Left kidney (tissue), 2 donors: ENCODE measurements around the gene CFAP206. TPM values are rescaled to one million over a fixed set of nuclear protein-coding genes. Genes with fewer than 3 reads are reported as not detected.
"Not testable (repeated sequence)": the region's sequence is repeated elsewhere in the genome, so short reads cannot be mapped to it uniquely, and the experiment has no call there.

Source experiments
- DNase-seq: peaks from one replicate; pipeline ENCODE4 v3.0.0-alpha.2; 2013
- polyA plus RNA-seq: library from polyadenylated mRNA; unstranded; fragments of 120-200 nt; gene quantifications from one replicate; pipeline ENCODE4 v1.2.1, GENCODE V29; 2013; ENCODE audit not compliant: insufficient read length

Gene CFAP206
- polyA plus RNA-seq, 1 donor = 4.8 TPM

DNA sequence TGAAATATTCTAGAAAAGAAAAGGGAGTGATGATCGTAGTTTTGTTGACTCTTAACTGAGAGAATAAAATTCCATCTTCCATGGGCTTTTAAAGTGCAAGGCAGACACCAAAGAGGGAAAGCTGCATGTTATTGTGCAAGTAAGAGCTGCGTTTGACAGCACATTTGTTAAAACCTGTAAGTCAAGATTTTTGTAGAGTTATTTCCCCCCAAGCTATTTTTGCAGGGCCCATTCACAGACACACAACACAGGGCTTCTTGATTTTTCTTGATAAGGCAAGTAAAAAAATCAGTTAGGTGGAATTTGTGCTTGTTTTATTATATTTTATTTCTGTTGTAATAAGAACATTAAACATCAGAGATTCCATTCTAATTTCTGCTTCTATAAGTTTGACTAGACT, 13.8 kb downstream of the CFAP206 start:
- no peak for DNase-seq

GRCh38 chr6:87426789-87427188, 19.0 kb downstream of the CFAP206 start:
- no peak for DNase-seq

DNA sequence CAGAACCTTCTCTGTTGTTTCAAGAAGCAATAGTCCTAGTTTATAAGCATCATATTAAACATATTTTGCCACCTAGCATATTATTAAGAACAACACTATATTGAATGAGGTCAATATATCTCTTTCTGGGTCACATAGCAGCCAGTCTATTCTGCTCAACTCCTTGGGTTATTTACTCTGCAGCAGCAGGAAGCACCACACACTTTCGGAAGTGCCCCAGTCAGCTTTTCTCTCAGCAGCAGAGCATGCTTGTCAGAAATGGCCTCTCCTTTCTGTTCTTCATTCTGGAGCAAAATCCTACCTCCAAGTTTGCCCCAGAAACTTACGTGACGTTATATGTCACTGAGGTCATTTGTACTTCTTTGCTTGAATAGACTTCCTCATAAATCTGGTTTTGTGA, 22.7 kb downstream of the CFAP206 start:
- DNase-seq = no peak

GRCh38 chr6:87431263-87431662, 23.5 kb downstream of the CFAP206 start:
- DNase-seq = no peak

DNA sequence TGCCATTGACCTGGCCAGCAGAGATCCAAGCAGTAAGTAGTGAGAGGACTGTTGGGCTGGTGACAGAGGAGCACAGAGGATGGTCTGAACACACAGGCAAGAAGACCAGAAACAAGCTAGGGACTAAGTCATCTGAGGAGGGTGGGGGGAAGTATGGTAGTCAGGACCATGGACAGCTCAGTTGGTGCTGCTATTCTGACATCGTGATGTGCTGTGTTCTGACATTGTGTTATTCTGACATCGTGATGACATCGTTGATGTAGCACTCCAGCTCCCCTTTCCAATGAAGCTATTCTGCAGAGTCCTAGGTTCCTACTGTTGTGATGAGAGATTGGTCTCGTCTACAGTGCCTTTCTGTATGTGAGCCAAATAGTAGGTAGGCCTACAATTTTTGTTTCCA, 28.7 kb downstream of the CFAP206 start:
- DNase-seq = peak; percentile 82

DNA sequence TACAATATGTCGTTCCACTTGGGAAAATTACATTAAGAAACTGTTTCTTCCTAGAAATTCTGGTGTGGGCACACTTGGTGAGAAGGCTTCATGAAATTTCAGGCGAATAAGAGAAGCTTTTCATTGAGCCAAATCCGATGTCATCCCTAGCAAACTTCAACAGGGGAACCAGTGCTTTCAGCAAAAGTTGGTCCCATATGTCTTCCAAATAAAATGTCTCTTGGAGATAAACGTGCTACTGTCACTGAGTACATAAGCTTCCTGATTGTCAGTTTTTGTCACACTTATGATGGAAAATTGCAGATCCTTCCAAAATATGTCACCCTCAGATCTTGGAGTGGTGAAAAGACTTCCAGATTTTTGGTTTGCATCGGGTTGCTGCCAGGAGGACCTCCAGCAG, 33.9 kb downstream of the CFAP206 start:
- no peak for DNase-seq

- no peak for DNase-seq
These were observed 36.6 kb downstream of the CFAP206 start for GRCh38 chr6:87444362-87444761.

DNA sequence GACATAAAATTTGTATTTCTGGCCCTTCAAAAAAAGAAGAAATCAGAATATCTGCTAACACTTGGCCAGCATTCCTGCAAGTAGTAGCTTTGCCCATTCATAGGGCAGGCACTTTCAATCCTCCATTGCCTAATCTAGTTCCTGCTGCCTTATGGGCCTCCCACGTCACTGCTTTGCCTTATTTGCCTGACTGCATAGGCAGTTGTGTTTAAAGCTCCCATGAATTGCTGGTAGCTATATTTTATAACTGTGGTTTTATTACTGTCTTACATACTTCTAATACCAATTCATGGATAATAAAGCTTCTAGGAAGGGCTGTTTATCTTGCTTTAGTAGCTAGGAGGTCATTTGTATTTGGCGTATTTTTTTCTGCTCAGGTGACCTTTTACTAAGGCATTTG, 57.3 kb downstream of the CFAP206 start:
- no peak for DNase-seq

DNA sequence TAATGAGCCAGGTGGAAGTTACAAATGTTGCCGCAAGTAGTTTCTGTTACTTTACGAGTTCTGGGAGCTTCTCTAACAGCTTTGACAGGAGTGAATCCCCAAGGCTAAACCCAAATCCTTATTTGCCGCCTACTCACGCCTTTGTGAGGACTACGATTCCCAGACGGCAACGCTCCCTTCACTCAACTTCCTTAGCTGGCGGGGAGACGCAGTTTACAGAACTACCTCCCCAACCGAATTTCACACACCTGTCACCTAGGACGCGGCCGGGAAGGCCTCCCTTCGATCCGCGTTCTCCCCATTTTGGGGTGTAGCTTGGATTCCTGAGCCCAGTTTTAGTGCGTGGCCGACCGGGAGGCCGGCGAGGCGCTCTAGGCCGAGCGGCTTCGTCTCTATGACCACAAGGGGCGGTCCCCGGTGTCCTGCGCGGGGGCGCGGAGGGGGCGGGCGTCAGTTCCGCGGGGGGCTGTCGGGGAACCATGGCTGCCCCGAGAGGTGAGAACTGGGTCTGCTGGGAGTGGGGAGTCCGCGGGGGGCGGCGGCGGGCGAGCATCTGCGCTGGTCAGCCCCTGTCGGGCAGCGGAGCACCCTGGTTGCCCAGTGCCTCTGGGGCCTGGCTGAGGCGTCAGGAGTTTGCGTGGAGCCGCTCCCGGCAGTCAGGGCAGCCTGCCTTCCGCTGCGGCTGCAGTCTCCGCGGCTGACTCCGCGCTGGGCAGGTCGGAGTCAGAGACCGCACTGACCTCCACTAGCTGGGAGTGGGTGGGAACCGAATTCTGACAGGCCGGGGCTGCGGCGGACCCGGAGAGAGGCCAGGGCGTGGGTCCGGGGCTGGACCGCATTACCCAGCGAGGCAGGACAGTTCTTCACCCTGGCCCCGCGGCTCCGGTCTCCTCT, 65.0 kb downstream of the CFAP206 start, which contains the start of gene SLC35A1:
Gene SLC35A1, plus strand, starts transcription at position 450 of the 894 bp plus-strand sequence. Its CDS starts 30 bp downstream, at position 480.
- DNase-seq = peak; percentile 89

DNA sequence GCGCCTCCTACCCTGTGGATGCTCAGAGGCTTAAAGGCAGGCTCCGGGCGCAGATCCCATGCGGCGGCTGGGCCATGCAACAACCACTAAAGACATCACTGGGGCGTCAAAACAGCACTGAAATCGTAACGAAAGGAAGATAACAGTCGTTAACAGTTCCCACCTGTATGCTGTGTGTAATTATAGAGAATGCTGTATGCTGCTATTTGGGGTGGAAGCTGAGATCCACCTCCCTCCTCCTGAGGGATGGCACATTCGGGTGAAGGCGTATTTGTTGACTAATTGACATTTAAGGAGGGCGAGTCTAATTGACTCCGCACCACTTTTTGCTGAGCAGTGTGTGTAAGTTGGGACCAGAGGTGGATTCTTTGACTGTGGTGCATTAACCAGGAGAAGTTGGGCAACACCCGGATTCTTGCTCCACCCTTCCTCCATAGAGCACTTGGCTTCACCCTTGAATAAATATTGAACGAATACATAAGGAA, 65.7 kb downstream of the CFAP206 start:
- DNase-seq = peak; percentile 6

GRCh38 chr6:87481931-87482330, 74.2 kb downstream of the CFAP206 start:
- no peak for DNase-seq

- no peak for DNase-seq
These were observed 74.6 kb downstream of the CFAP206 start for GRCh38 chr6:87482366-87482765.

DNA sequence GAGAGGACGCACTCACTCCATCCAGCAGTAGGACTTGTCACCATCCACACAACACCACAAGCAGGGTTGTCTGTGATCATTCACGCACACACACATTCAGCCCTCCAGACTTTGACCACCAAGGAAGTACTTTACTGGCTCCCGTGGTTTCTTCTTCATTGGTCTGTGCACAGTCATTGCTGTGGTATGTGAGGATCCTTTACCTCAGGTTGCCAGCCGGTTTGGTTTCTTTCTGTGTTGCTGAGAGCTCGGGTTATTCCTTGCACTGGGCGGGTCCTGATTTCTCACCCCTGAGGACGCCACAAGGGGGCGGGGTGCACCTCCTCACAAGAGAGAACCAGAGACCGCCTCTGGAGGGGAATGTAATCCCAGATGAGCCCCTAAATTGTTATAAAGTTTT, 76.2 kb downstream of the CFAP206 start:
- DNase-seq = no peak

DNA sequence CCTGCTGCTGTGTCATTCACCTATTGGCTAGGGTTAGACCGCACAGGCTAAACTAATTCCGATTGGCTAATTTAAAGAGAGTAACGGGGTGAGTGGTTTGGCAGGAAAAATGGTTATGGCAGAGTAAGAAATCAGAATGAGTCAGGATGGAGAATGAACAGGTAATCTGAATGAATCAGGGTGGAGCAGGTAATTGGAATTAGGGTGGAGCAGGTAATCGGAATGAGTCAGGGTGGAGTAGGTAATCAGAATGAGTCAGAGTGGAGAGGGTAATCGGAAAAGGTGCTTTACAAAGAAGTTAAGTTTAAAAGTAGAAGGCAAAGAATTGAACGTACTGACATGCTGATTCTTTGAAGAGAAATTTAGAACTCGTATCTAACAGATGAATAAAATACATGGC, 76.7 kb downstream of the CFAP206 start:
- DNase-seq = no peak

DNA sequence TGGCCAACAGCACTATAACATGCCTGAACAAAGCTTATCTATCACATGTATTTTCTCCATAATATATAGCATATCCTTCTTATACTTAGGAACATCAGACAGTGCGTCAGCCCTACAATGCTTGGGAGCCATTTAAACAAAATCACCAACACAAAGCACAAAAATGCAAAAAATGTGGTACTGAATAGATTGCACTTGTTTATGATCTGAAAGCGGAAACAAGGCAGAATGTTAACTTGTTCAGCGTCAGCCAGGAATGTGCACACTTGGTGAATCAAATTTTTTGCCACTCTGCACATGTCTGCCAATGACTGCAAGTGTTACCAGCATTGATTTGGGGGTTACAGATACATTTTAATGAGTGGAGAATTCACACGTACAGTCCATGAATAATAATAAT, 79.8 kb downstream of the CFAP206 start:
- no peak for DNase-seq

- not testable (repeated sequence) for DNase-seq
These were observed 81.6 kb downstream of the CFAP206 start for GRCh38 chr6:87489326-87489725.

GRCh38 chr6:87494761-87495422, 87.1 kb downstream of the CFAP206 start:
- DNase-seq = no peak

DNA sequence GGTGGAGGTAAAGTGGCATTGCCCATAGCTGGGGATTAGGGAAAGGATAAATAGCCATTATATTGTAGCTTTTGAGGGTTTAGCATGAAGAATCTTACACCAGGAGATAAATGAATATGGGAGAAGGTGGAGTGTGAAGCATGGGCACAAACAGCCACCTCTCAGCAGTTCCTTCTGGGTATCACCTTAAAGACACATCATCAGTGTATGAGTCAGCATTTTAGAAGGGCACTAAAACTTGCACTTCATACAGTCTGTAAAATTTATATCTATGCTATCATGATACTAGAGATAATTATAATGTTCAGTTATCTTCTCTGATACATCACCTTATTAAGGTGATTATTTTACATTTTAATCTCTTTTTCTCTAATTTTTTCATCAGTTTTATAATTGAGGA, 90.3 kb downstream of the CFAP206 start:
- no peak for DNase-seq

DNA sequence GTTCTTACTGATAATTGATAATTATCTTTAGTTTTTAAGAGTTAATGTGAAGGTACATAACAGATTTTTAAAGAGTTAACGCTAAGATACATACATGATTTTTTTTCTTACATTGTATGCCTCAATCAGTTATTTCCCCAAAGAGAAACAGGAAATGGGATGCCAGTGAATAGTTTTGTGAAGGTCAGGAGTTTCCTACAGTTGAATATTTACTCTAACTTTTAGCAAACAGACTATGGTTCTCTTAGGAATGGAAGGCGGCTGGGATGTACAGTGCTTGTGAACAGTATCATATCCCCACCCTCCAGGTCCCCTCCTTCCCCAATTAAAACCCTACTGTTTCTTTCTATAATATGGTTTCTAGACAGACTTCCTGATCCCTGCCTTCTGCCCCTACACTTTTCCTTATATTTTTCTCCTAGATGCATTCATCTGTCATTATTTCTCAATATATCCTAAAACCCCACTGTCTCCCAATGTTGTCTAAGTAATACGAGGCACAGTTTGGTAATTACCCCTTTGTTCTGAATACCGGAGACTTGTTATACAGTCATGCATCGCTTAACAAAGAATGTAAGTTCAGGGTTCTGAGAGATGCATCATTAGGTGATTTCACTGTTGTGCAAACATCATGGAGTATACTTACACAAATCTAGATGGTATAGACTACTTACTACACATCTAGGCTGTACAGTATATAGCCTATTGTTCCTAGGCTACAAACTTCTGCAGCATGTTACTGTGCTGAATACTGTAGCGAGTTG, 94.2 kb downstream of the CFAP206 start:
- DNase-seq = no peak

DNA sequence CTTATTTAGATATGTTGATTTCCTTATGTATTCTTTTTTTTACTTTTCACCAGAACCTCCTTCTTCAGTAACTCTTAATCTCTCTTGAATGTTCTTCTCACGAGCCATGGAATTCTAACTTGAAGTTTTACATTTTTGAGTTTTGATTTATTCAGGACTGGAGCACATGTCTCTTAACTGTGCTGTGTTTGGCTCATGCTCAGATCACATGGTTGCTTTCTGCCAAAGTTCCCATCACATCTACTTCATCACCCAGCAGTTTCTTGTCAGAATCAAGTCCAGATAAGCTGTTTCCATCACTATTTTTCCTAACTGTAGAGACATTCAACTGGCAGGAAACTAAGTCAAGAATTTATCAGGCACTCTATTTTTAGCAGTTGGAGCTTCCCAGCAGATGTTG, 96.7 kb downstream of the CFAP206 start:
- no peak for DNase-seq
